Activated naive CD8-positive, alpha-beta T cell treated with anti-CD3 and anti-CD28 coated beads, Interleukin-2, amount 10 ng/mL, durations not matched to agents 7 days and 5 days (primary cell): Measurements from ENCODE around the gene HYAL3. TPM values are rescaled to one million over a fixed set of nuclear protein-coding genes. Genes with fewer than 3 reads are reported as not detected.
"Not testable (repeated sequence)": the region's sequence is repeated elsewhere in the genome, so short reads cannot be mapped to it uniquely, and the experiment has no call there.

Source experiments
- ATAC-seq: fragments of 150-1000 bp; cut with Tn5 transposase; one replicate; pipeline ENCODE4 v1.10.0; 2021; ENCODE audit warnings: low read depth, moderate library complexity
- POLR2A ChIA-PET: fragments of 350-600 bp; sonication (Branson Sonifier 250); formaldehyde crosslinking; loops from one replicate; lab custom pipeline; 2021; ENCODE audit warnings: antibody characterized with exemption; lab: Charles Lee
- DNase-seq: peaks from one replicate; pipeline ENCODE4 v3.0.0; 2021
- H3K27ac Mint-ChIP-seq: one replicate; pipeline ENCODE4 v1.8.0; 2022; ENCODE audit warnings: mild to moderate bottlenecking, mixed read lengths
- H3K27me3 Mint-ChIP-seq: one replicate; pipeline ENCODE4 v1.8.0; 2022; ENCODE audit warnings: mild to moderate bottlenecking, moderate library complexity, mixed read lengths
- H3K36me3 Mint-ChIP-seq: one replicate; pipeline ENCODE4 v1.8.0; 2021; ENCODE audit warnings: mild to moderate bottlenecking, mixed read lengths
- H3K4me1 Mint-ChIP-seq: one replicate; pipeline ENCODE4 v1.8.0; 2021; ENCODE audit warnings: mixed read lengths
- H3K4me3 Mint-ChIP-seq: one replicate; pipeline ENCODE4 v1.8.0; 2022; ENCODE audit warnings: mild to moderate bottlenecking, moderate library complexity, mixed read lengths
- H3K9me3 Mint-ChIP-seq: one replicate; pipeline ENCODE4 v1.8.0; 2021; ENCODE audit warnings: mixed read lengths
- total RNA-seq, 2 experiments: library from RNA; stranded (reverse); gene quantifications; one replicate each; pipeline ENCODE4 v1.2.3, GENCODE V29; 2021

Gene HYAL3
- total RNA-seq, 2 experiments from 2014 or later, result 5.9 to 7.0 TPM

DNA sequence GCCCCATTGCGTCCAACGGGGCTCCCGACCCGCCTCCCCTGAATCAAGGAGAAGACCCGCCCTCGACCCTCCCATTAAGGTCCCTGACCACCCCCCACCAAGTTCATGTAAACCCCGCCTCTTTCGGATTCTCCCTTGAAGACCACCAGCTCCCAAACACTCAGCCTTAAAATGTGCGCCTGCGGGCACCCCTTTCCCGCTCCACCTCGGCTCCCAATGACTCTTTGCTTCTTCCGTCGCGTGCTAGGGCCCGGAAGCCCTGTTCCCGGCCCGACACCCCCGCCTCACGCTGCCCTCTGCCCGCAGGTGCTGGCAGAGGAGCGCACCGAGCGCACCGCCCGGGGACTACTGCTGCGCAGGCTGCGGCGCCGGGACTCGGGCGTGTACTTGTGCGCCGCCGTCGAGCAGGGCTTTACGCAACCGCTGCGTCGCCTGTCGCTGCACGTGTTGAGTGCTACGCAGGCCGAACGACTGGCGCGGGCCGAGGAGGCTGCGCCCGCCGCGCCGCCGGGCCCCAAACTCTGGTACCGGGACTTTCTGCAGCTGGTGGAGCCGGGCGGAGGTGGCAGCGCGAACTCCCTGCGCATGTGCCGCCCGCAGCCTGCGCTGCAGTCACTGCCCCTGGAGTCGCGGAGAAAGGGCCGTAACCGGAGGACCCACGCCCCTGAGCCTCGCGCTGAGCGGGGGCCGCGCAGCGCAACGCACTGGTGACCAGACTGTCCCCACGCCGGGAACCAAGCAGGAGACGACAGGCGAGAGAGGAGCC, 23.0 kb downstream of the HYAL3 start:
- ATAC-seq, result no peak
- H3K9me3 Mint-ChIP-seq, result no peaks in the 10 kb centered on the region
- peaks cover 25% of the 10 kb centered on the region for H3K4me1 Mint-ChIP-seq
- H3K27ac Mint-ChIP-seq, result no peak overlapping the region
- POLR2A ChIA-PET, result interaction anchor here (0.6 to 0.9 kb wide), 4 partner anchors 13 to 82 kb away, joined by 3 to 10 read pairs (median 4); no protein-coding TSS in a partner anchor
- peak overlapping the region; percentile 50 for H3K4me3 Mint-ChIP-seq
- no peaks in the 10 kb centered on the region for H3K36me3 Mint-ChIP-seq
- peaks cover 40% of the 10 kb centered on the region for H3K27me3 Mint-ChIP-seq
- DNase-seq, result peak; percentile 60

DNA sequence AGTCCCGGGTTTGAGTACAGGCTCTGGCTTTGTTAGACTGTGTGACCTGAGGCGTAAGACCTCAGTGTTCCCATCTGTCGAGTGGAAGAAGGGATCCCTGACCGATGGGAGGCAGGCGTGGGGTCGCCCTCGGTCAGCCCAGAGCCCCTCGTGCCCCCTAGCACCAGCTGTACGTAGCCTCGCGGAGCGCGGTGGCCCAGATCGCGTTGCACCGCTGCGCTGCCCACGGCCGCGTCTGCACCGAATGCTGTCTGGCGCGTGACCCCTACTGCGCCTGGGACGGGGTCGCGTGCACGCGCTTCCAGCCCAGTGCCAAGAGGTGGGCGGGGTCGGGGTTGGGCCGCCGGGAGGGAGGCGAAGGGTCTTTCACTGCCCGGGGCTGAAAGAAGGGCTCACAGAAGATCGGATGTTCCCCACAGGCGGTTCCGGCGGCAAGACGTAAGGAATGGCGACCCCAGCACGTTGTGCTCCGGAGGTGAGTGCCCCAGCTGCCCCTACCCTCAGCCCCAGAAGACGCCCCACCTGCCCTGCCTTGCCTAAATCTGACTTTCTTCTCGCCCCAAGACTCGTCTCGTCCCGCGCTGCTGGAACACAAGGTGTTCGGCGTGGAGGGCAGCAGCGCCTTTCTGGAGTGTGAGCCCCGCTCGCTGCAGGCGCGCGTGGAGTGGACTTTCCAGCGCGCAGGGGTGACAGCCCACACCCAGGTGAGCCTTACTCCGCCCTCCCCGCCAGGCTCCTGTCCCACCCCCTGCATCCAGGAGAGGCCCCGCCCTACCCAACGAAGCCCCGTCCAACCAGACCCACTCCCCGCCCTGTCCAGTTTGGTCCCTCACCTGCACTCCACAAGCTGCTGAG, 23.8 kb downstream of the HYAL3 start:
- H3K4me3 Mint-ChIP-seq, result peak overlapping the region; percentile 50
- POLR2A ChIA-PET, result interaction anchor here (0.6 to 1.0 kb wide), 4 partner anchors 12 to 81 kb away, joined by 3 to 10 read pairs (median 4); partner anchors contain the start of gene HYAL2

DNA sequence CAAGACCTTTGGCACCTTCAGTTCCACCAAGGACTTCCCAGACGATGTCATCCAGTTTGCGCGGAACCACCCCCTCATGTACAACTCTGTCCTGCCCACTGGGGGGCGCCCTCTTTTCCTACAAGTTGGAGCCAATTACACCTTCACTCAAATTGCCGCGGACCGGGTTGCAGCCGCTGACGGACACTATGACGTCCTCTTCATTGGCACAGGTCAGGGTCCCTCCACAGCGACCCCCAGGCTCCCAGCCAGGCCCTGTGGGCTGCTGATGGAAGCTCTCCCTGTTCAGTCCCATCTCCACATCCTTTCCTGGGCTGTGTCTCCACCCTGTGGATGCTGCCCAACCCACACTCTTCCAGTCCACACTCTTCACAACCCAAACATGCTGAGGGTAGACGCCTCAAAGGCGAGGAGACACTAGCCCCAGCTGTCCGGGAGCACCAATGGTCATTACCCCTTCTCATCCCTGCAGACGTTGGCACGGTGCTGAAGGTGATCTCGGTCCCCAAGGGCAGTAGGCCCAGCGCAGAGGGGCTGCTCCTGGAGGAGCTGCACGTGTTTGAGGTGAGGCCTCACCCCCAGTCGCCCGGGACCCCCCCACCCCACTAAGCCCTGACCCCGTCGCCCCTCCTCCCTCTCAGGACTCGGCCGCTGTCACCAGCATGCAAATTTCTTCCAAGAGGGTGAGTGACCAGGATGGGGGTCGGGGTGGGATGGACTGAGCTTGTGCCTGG, 24.7 kb downstream of the HYAL3 start:
- peaks cover 40% of the 10 kb centered on the region for H3K27me3 Mint-ChIP-seq

More for the DNA sequence above, 23.8 kb downstream of the HYAL3 start:
- DNase-seq, result no peak
- H3K27me3 Mint-ChIP-seq, result peaks cover 40% of the 10 kb centered on the region
- no peaks in the 10 kb centered on the region for H3K9me3 Mint-ChIP-seq
- ATAC-seq, result no peak
- H3K4me1 Mint-ChIP-seq, result peaks cover 25% of the 10 kb centered on the region
- H3K36me3 Mint-ChIP-seq, result no peaks in the 10 kb centered on the region
- peak overlapping the region; percentile 21 for H3K27ac Mint-ChIP-seq

DNA sequence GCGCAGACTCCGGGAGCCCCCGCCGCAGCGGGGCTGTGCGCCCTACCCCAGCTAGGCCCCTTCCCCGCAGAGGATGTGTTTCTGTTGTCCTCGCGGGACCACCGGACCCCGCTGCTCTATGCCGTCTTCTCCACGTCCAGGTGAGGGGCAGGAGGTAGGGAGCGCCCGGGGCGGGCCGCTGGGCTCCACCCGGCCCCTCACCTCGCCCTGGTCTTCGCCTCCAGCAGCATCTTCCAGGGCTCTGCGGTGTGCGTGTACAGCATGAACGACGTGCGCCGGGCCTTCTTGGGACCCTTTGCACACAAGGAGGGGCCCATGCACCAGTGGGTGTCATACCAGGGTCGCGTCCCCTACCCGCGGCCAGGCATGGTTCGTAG, 25.5 kb downstream of the HYAL3 start:
- Mint-ChIP-seq H3K27ac (no peak overlapping the region), H3K9me3 (no peaks in the 10 kb centered on the region), H3K27me3 (peaks cover 40% of the 10 kb centered on the region), H3K4me3 (no peak overlapping the region), H3K36me3 (no peaks in the 10 kb centered on the region), H3K4me1 (peaks cover 25% of the 10 kb centered on the region)
- ATAC-seq (no peak), DNase-seq (no peak)
- POLR2A ChIA-PET, result no interaction called here

More for the DNA sequence above, 24.7 kb downstream of the HYAL3 start:
- no peaks in the 10 kb centered on the region for H3K36me3 Mint-ChIP-seq
- H3K9me3 Mint-ChIP-seq, result no peaks in the 10 kb centered on the region
- peak; percentile 35 for ATAC-seq
- H3K27ac Mint-ChIP-seq, result no peak overlapping the region
- H3K4me1 Mint-ChIP-seq, result peaks cover 25% of the 10 kb centered on the region
- POLR2A ChIA-PET, result interaction anchor here (1.0 kb wide), 1 partner anchor 48 kb away, joined by 3 read pairs; the partner anchor contains the start of gene HYAL2
- DNase-seq, result peak; percentile 87
- H3K4me3 Mint-ChIP-seq, result peak overlapping the region; percentile 36

DNA sequence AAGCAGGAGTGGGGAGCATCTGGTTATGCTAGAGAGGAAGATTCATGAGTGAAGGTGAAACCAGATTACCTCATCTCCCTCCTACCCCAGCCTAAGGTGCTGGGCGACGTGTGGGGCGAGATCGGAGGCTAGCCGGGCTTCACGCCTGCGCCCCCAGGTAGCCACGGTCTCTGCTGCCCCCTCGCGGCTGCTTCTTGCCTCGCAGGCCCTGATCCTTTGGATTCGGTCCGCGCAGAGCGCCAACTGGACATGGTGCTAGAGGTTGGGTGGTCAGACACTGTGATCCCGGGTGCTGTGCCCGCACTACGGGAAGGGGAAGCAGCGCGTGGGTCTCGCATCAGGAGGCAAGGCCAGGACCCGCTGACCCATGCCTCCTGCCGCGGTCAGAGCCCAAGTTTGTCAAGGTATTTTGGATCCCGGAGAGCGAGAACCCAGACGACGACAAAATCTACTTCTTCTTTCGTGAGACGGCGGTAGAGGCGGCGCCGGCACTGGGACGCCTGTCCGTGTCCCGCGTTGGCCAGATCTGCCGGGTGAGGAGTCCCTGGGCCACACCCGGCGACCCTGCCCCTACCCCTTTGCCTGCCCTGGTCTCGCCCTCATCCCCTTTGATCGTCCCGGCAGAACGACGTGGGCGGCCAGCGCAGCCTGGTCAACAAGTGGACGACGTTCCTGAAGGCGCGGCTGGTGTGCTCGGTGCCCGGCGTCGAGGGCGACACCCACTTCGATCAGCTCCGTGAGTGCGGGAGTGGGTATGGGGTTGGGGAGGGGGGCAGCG, 26.1 kb downstream of the HYAL3 start:
- peaks cover 25% of the 10 kb centered on the region for H3K4me1 Mint-ChIP-seq
- H3K9me3 Mint-ChIP-seq, result no peaks in the 10 kb centered on the region
- H3K27ac Mint-ChIP-seq, result no peak overlapping the region
- H3K36me3 Mint-ChIP-seq, result no peaks in the 10 kb centered on the region
- H3K4me3 Mint-ChIP-seq, result peak overlapping the region; percentile 70
- POLR2A ChIA-PET, result interaction anchor here (0.6 kb wide), 1 partner anchor 30 kb away, joined by 3 read pairs; no protein-coding TSS in a partner anchor
- peaks cover 41% of the 10 kb centered on the region for H3K27me3 Mint-ChIP-seq
- DNase-seq (peak; percentile 95), ATAC-seq (peak; percentile 87)

DNA sequence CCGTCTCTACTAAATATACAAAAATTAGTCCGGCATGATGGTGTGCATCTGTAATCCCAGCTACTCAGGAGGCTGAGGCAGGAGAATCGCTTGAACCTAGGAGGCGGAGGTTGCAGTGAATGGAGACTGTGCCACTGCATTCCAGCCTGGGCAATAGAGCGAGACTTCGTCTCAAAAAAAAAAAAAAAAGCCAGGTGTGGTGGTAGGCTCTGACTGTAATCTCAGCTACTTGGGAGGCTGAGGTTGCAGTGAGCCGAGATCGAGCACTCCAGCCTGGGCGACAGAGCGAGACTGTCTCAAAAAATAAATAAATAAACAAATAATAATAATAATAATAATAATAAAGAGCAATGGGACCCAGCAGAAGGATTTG, 26.7 kb downstream of the HYAL3 start:
- H3K36me3 Mint-ChIP-seq, H3K9me3 Mint-ChIP-seq, H3K4me3 Mint-ChIP-seq, DNase-seq, ATAC-seq, H3K27ac Mint-ChIP-seq: not testable (repeated sequence)
- H3K27me3 Mint-ChIP-seq, result peaks cover 39% of the 10 kb centered on the region
- POLR2A ChIA-PET, result interaction anchor here (0.6 to 2.3 kb wide), 2 partner anchors 30 to 45 kb away, joined by 3 to 8 read pairs; no protein-coding TSS in a partner anchor
- H3K4me1 Mint-ChIP-seq, result peaks cover 25% of the 10 kb centered on the region

DNA sequence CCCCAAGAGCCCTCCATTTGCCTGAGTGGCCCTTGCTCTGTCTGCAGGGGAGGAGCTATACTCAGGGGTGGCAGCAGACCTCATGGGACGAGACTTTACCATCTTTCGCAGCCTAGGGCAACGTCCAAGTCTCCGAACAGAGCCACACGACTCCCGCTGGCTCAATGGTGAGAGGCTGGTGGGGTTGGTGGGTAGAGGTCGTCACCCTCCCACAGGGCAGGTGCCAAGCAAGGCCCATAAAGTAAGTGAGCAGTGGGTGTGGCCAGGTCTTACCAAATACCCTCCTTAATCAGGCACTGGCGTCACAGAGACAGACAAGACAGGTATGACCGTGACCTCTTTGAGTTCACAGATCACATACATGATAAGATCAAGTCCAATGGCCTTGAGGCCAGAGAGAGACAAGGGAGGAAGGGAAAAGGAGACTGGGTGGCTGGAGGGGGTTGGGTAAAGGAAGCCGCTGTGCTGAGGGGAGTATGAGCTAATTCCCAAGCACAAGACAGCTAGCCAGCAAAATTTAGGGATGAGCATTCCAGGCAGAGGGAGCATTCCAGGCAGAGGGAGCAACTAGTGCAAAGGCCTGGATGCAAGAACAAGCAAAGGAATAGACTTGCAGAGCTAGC, 27.8 kb downstream of the HYAL3 start:
- Mint-ChIP-seq H3K27ac (peak overlapping the region; percentile 41), H3K4me3 (no peak overlapping the region), H3K9me3 (no peaks in the 10 kb centered on the region), H3K4me1 (peaks cover 25% of the 10 kb centered on the region), H3K27me3 (peaks cover 37% of the 10 kb centered on the region), H3K36me3 (no peaks in the 10 kb centered on the region)
- no peak for ATAC-seq
- no peak for DNase-seq
- POLR2A ChIA-PET, result interaction anchor here (1.6 to 2.3 kb wide), 2 partner anchors 25 to 44 kb away, joined by 5 to 8 read pairs; no protein-coding TSS in a partner anchor

DNA sequence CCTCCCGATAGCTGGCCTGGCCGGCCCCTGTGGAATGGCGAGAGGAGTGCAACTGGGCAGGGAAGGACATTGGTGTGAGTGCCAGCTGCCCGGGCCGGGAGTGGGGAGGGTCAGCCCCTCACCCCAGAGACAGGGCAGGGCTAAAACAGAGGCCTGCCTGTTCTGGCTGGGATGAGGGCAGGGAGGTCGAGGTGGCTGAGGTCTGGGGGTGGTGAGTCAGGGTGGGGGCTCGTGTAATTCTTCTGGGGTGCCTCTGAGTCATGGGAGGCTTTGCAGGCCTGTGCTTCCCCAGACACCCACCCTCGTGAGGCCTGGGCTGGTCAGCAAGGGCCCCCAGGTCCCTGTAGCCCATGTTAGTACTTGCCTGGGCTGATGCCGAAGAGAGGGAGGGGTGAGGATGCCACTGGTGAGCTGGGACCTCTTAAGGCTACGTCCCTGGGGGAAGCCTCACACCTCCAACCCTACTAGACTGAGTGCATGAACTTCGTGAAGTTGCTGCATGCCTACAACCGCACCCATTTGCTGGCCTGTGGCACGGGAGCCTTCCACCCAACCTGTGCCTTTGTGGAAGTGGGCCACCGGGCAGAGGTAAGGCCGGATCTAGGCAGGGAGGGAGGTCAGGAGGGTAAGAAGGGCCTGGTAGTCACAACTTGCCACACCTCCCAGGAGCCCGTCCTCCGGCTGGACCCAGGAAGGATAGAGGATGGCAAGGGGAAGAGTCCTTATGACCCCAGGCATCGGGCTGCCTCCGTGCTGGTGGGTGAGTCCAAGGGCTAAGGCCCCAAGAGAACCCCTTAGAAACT, 28.6 kb downstream of the HYAL3 start:
- H3K27me3 Mint-ChIP-seq, result peaks cover 30% of the 10 kb centered on the region
- DNase-seq (no peak), ATAC-seq (no peak)
- POLR2A ChIA-PET, result interaction anchor here (1.6 to 2.3 kb wide), 2 partner anchors 24 to 43 kb away, joined by 5 to 8 read pairs; no protein-coding TSS in a partner anchor
- no peaks in the 10 kb centered on the region for H3K36me3 Mint-ChIP-seq
- no peak overlapping the region for H3K27ac Mint-ChIP-seq
- no peak overlapping the region for H3K4me3 Mint-ChIP-seq
- H3K4me1 Mint-ChIP-seq, result peaks cover 20% of the 10 kb centered on the region
- H3K9me3 Mint-ChIP-seq, result no peaks in the 10 kb centered on the region

DNA sequence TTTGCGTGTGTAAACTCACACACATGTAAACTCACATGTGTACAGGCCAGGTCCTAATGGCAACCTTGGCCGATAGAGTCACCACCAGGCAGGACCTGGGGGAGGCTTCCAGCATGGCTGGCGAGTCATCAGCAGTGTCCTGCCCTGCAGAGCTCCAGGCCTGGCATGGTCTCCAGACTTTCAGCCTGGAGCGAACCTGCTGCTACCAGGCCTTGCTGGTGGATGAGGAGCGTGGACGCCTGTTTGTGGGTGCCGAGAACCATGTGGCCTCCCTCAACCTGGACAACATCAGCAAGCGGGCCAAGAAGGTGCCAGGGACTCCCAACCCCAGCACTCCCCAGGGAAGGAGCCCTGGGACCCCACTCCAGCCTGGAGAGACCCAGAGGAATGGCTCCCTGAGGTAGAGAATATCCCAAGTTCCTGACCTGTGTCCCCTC, 29.2 kb downstream of the HYAL3 start:
- POLR2A ChIA-PET, result no interaction called here
- H3K27me3 Mint-ChIP-seq, result peaks cover 24% of the 10 kb centered on the region
- H3K9me3 Mint-ChIP-seq, result no peaks in the 10 kb centered on the region
- no peak overlapping the region for H3K4me3 Mint-ChIP-seq
- H3K27ac Mint-ChIP-seq, result no peak overlapping the region
- DNase-seq (no peak), ATAC-seq (no peak)
- no peaks in the 10 kb centered on the region for H3K36me3 Mint-ChIP-seq
- H3K4me1 Mint-ChIP-seq, result peaks cover 18% of the 10 kb centered on the region

DNA sequence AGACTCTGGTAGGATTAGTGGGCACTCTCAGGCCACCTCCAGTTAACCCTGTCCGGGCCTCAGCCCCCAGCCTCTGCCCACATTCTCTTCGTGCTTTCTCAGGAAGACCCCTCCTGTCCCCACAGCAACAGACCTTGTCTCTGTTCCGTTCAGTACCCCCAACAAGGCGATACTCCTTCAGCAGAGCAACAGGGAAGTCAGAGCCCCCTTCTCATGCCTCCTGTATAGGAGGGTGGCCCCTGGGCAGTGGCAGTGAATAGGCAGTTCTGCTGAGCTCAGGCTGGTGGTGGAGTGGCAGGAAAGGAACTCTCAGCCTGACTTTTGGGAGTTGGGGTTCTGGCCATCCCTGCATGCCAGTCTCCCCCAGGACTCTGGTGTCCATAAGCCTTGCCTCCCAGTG, 29.7 kb downstream of the HYAL3 start:
- no peak overlapping the region for H3K4me3 Mint-ChIP-seq
- ATAC-seq (no peak), DNase-seq (no peak)
- no peaks in the 10 kb centered on the region for H3K9me3 Mint-ChIP-seq
- no peak overlapping the region for H3K27ac Mint-ChIP-seq
- H3K4me1 Mint-ChIP-seq, result peaks cover 16% of the 10 kb centered on the region
- H3K36me3 Mint-ChIP-seq, result no peaks in the 10 kb centered on the region
- peaks cover 20% of the 10 kb centered on the region for H3K27me3 Mint-ChIP-seq
- POLR2A ChIA-PET, result interaction anchor here (0.6 kb wide), 1 partner anchor 79 kb away, joined by 3 read pairs; no protein-coding TSS in a partner anchor
